Measurements from ENCODE around the gene SNX5. TPM values are rescaled to one million over a fixed set of nuclear protein-coding genes. Genes with fewer than 3 reads are reported as not detected.
A peak's percentile ranks its signal among the peaks of the same experiment; 100 is the strongest.

The SNX5 gene
- total and polyA plus RNA-seq, 2 of the 13 experiments (the other 11 are each of a cell fraction or from before 2014, with no cell fraction given), result 664 to 1,040 TPM

GRCh38 chr20:17933121-17933520 lies 35.5 kb downstream of the SNX5 start:
- TF ChIP-seq MAFF (IDR thresholded peaks at IDR 0.05; ENCODE audit: low read depth, low read length) (no peak), ZNF562 (CRISPR knock-in tag; IDR thresholded peaks at IDR 0.05; ENCODE audit: borderline replicate concordance) (no peak), HIVEP1 (CRISPR knock-in tag; IDR thresholded peaks at IDR 0.05) (0 out of 2 replicates have a peak, but pooled peaks have one; percentile 28)
- Histone ChIP-seq H3K4me1 (ENCODE audit: insufficient read depth, low read length) (peaks cover 51% of the 10 kb centered on the region), H3K27ac (ENCODE audit: extremely low read length, insufficient read depth, low read length) (no peak overlapping the region), H3K27me3 (ENCODE audit: control insufficient read depth in 1 of 2, insufficient read depth in 2 of 2, low read length in 2 of 2) (peaks cover 10 to 44% of the 10 kb centered on the region in 2 experiments; a peak in 4 of 5 replicates), H3K36me3 (replicated peaks in 1 of 2; ENCODE audit: control insufficient read depth in 1 of 2, insufficient read depth in 2 of 2, low read length in 2 of 2) (no peaks in the 10 kb centered on the region), H4K20me1 (ENCODE audit: insufficient read depth, low read length) (no peaks in the 10 kb centered on the region), H3K9ac (ENCODE audit: insufficient read depth, low read depth, low read length) (no peak overlapping the region), H3K79me2 (ENCODE audit: insufficient read depth, low read length) (no peaks in the 10 kb centered on the region), H3K4me2 (ENCODE audit: low read depth, low read length) (no peak overlapping the region), H3K9me3 (ENCODE audit: low read length) (peaks cover 9% of the 10 kb centered on the region; the same call in 1 of the 2 replicates), H2AFZ (ENCODE audit: low read length) (no peak overlapping the region), H3K4me3 (replicated peaks in 1 of 3; ENCODE audit: insufficient read depth in 1 of 3, low read depth in 2 of 3, low read length in 3 of 3) (no peak overlapping the region)
- POLR2A ChIA-PET, result interaction anchor here (1.4 to 1.8 kb wide), 3 partner anchors 25 to 251 kb away, joined by 4 to 6 read pairs (median 5); partner anchors contain the start of gene RRBP1
- 0% methylated on average over 1 of the region's 1 CpG for WGBS (ENCODE audit: low lambda C conversion rate)
- no peak for FAIRE-seq
- no peak for DNase-seq (ENCODE audit: low spot score)
- no peak for ATAC-seq
- CTCF ChIA-PET (ENCODE audit: low intra/inter-chr PET ratio, low total read pairs), result no interaction called here
- in situ Hi-C loops (cut with HindIII; ENCODE audit: extremely low pct_ligation_motif_present, low pct_unique_long_range_greater_than_20kb) (loop anchor here (10.0 kb wide), 1 partner anchor 398 kb away; the partner anchor contains the start of gene BFSP1), intact Hi-C loops (cut with micrococcal nuclease; ENCODE audit: unreplicated experiment) (no loop called here)
- no TSS peak for BruUV-seq (replicated peaks)

GRCh38 chr20:17932396-17932795 lies 36.2 kb downstream of the SNX5 start:
- intact Hi-C loops (cut with micrococcal nuclease; ENCODE audit: unreplicated experiment) (no loop called here), in situ Hi-C loops (cut with HindIII; ENCODE audit: extremely low pct_ligation_motif_present, low pct_unique_long_range_greater_than_20kb) (loop anchor here (10.0 kb wide), 1 partner anchor 398 kb away; the partner anchor contains the start of gene BFSP1)
- BruUV-seq (replicated peaks), result no TSS peak
- Histone ChIP-seq H3K36me3 (replicated peaks in 1 of 2; ENCODE audit: control insufficient read depth in 1 of 2, insufficient read depth in 2 of 2, low read length in 2 of 2) (no peaks in the 10 kb centered on the region), H3K4me2 (ENCODE audit: low read depth, low read length) (no peak overlapping the region), H3K9ac (ENCODE audit: insufficient read depth, low read depth, low read length) (no peak overlapping the region), H4K20me1 (ENCODE audit: insufficient read depth, low read length) (no peaks in the 10 kb centered on the region), H3K4me1 (ENCODE audit: insufficient read depth, low read length) (peaks cover 51% of the 10 kb centered on the region), H3K27ac (ENCODE audit: extremely low read length, insufficient read depth, low read length) (no peak overlapping the region), H3K27me3 (ENCODE audit: control insufficient read depth in 1 of 2, insufficient read depth in 2 of 2, low read length in 2 of 2) (peaks cover 10 to 50% of the 10 kb centered on the region in 2 experiments; a peak in 4 of 5 replicates), H3K9me3 (ENCODE audit: low read length) (peaks cover 9% of the 10 kb centered on the region; the same call in 1 of the 2 replicates), H3K79me2 (ENCODE audit: insufficient read depth, low read length) (no peaks in the 10 kb centered on the region), H2AFZ (ENCODE audit: low read length) (no peak overlapping the region), H3K4me3 (replicated peaks in 1 of 3; ENCODE audit: insufficient read depth in 1 of 3, low read depth in 2 of 3, low read length in 3 of 3) (no peak overlapping the region)
- CTCF ChIA-PET (ENCODE audit: low intra/inter-chr PET ratio, low total read pairs), result no interaction called here
- no peak for FAIRE-seq
- DNase-seq (ENCODE audit: low spot score), result no peak
- 69% methylated on average over 5 of the region's 5 CpGs for whole genome bisulfite sequencing (ENCODE audit: low lambda C conversion rate)
- POLR2A ChIA-PET, result no interaction called here
- no peak for ATAC-seq
- TF ChIP-seq HNF1A (IDR thresholded peaks at IDR 0.05; ENCODE audit: low read depth), result no peak
- no peak for TF ChIP-seq HNF1A (CRISPR knock-in tag; IDR thresholded peaks at IDR 0.05; ENCODE audit: borderline replicate concordance)
- no peak for TF ChIP-seq ZNF639 (CRISPR knock-in tag; conservative IDR thresholded peaks at IDR 0.05)
- TF ChIP-seq ZFYVE20 (CRISPR knock-in tag; IDR thresholded peaks at IDR 0.05; ENCODE audit: borderline replicate concordance, low read depth), result no peak
- no peak for TF ChIP-seq ZFP37 (CRISPR knock-in tag; IDR thresholded peaks at IDR 0.05; ENCODE audit: borderline replicate concordance)
- TF ChIP-seq ZNF574 (CRISPR knock-in tag; IDR thresholded peaks at IDR 0.05), result no peak
- TF ChIP-seq JUNB (CRISPR knock-in tag; IDR thresholded peaks at IDR 0.05; ENCODE audit: borderline replicate concordance), result no peak
